A549 (cell line): ENCODE results near the gene SEMA5A. TPM values are rescaled to one million over a fixed set of nuclear protein-coding genes. Genes with fewer than 3 reads are reported as not detected.

Experiments used
- ATAC-seq, 2 experiments: fragments of 200-7000 bp in 1 of 2; fragments of >200 bp in 1 of 2; cut with Nextera tagmentation in 1 of 2; cut with Tn5 transposase in 1 of 2; 3 replicates each; pipeline versions ENCODE4 v1.8.0 to v1.9.1; 2018 to 2020; ENCODE audit warnings: mild to moderate bottlenecking in 1 of 2, moderate library complexity in 1 of 2
- CTCF ChIA-PET: fragments of 300-600 bp; sonication (Branson Sonifier 250); formaldehyde crosslinking; extraction: SDS; loops from one replicate; lab custom pipeline; 2021; ENCODE audit warnings: antibody characterized with exemption, inconsistent platforms; lab: Yijun Ruan, JAX
- POLR2A ChIA-PET: fragments of 350-600 bp; formaldehyde crosslinking; extraction: SDS; loops from one replicate; lab custom pipeline; 2021; ENCODE audit warnings: antibody characterized with exemption, inconsistent platforms; lab: Yijun Ruan, JAX
- DNase-seq, 2 experiments: peaks; one replicate each; pipeline versions ENCODE4 v3.0.0 to v3.0.0-alpha.2; 2011 to 2016; ENCODE audit warnings: low read depth in 1 of 2, low spot score in 1 of 2
- FAIRE-seq: peaks from 2 replicates; lab custom pipeline; 2011; peaks lifted over from hg19 to GRCh38; lab: Jason Lieb, UNC
- H3K27ac ChIP-seq, 2 experiments: fragments of >200 bp; sonication (Bioruptor Twin); formaldehyde crosslinking; 3 replicates each; pipeline ENCODE4 v1.5.1; 2016 to 2017
- H3K4me1 ChIP-seq: fragments of >200 bp; sonication (Bioruptor Twin); formaldehyde crosslinking; 3 replicates; pipeline ENCODE4 v1.6.1; 2016
- H3K4me2 ChIP-seq: fragments of >200 bp; sonication (Bioruptor Twin); formaldehyde crosslinking; 3 replicates; pipeline ENCODE4 v1.6.1; 2016
- H3K4me3 ChIP-seq: fragments of >200 bp; sonication (Bioruptor Twin); formaldehyde crosslinking; 3 replicates; pipeline ENCODE4 v1.5.1; 2016
- H3K9me3 ChIP-seq: fragments of >200 bp; sonication (Bioruptor Twin); formaldehyde crosslinking; 3 replicates; pipeline ENCODE4 v1.6.1; 2016
- CBX2 ChIP-seq: fragments of 200-600 bp; sonication (generic); IDR thresholded peaks from 2 replicates; pipeline ENCODE4 v1.6.1; 2016; ENCODE audit warnings: low read depth, mild to moderate bottlenecking, borderline replicate concordance
- CHD2 ChIP-seq: fragments of 150-350 bp; IDR thresholded peaks from 2 replicates; pipeline ENCODE4 v1.6.1; 2014; ENCODE audit warnings: low read length; ENCODE audit not compliant: partially characterized antibody
- CHD4 ChIP-seq: fragments of 200-600 bp; sonication (generic); IDR thresholded peaks from 2 replicates; pipeline ENCODE4 v1.6.1; 2016; ENCODE audit warnings: antibody characterized with exemption, mild to moderate bottlenecking, borderline replicate concordance
- EHMT2 ChIP-seq: fragments of 200-600 bp; sonication (generic); IDR thresholded peaks from 2 replicates; pipeline ENCODE4 v1.6.1; 2016; ENCODE audit warnings: antibody characterized with exemption, low read depth, mild to moderate bottlenecking, moderate library complexity
- ELK1 ChIP-seq: fragments of 150-350 bp; IDR thresholded peaks from 2 replicates; pipeline ENCODE4 v1.6.1; 2014; ENCODE audit warnings: low read depth, mild to moderate bottlenecking, low read length
- ESRRA ChIP-seq: fragments of 150-350 bp; IDR thresholded peaks from 2 replicates; pipeline ENCODE4 v1.6.1; 2014; ENCODE audit warnings: mild to moderate bottlenecking, low read length, borderline replicate concordance
- HDAC2 ChIP-seq: fragments of 200-600 bp; sonication (generic); IDR thresholded peaks from 2 replicates; pipeline ENCODE4 v1.6.1; 2016
- HEYL ChIP-seq: fragments of 250-450 bp; sonication (Bioruptor Pico); IDR thresholded peaks from 2 replicates; pipeline ENCODE4 v1.8.0; 2021; ENCODE audit warnings: mild to moderate bottlenecking, moderate library complexity
- HOXB13 ChIP-seq: fragments of 250-450 bp; sonication (Bioruptor Pico); IDR thresholded peaks from 2 replicates; pipeline ENCODE4 v1.5.0; 2020; ENCODE audit warnings: low read depth, mild to moderate bottlenecking, moderate library complexity
- JUNB ChIP-seq: fragments of >200 bp; sonication (Bioruptor Twin); formaldehyde crosslinking; IDR thresholded peaks from 2 replicates; pipeline ENCODE4 v1.6.1; 2016
- MAFK ChIP-seq: fragments of 450-650 bp; IDR thresholded peaks from 2 replicates; pipeline ENCODE4 v1.6.1; 2014; ENCODE audit not compliant: partially characterized antibody
- MYC ChIP-seq: IDR thresholded peaks from 2 replicates; pipeline ENCODE4 v1.6.1; 2012; ENCODE audit warnings: mild to moderate bottlenecking, inconsistent platforms, low read length, improper control_type of control experiment, borderline replicate concordance
- NR3C1 ChIP-seq: fragments of >200 bp; sonication (Bioruptor Twin); formaldehyde crosslinking; IDR thresholded peaks from 3 replicates; pipeline ENCODE4 v1.6.1; 2017
- RARB ChIP-seq: fragments of 250-450 bp; sonication (Bioruptor Pico); IDR thresholded peaks from 2 replicates; pipeline ENCODE4 v1.8.0; 2021; ENCODE audit warnings: mild to moderate bottlenecking, moderate library complexity
- SREBF2 ChIP-seq: fragments of 450-650 bp; IDR thresholded peaks from 2 replicates; pipeline ENCODE4 v1.6.1; 2014; ENCODE audit warnings: mild to moderate bottlenecking, moderate library complexity
- TFCP2L1 ChIP-seq: fragments of 250-450 bp; sonication (Bioruptor Pico); IDR thresholded peaks from 2 replicates; pipeline ENCODE4 v1.5.0; 2021; ENCODE audit warnings: mild to moderate bottlenecking
- TP53 ChIP-seq: fragments of 250-450 bp; sonication (Bioruptor Pico); IDR thresholded peaks from 2 replicates; pipeline ENCODE4 v1.5.0; 2021; ENCODE audit warnings: mild to moderate bottlenecking, moderate library complexity
- WGBS: methylation state at CpG from one replicate; pipeline ENCODE4 v1.1.6; 2017; ENCODE audit errors: missing lambda C conversion rate; 5-methylcytosine and 5-hydroxymethylcytosine counted together
- polyA plus RNA-seq, 4 experiments: library from polyadenylated mRNA; depleted of rRNA in 3 of 4; stranded (reverse); fragments of >200 nt; fragmentation: RNase III in 1 of 4; extraction: RNeasy Plus Mini Kit Qiagen cat#74134 plus additional on column Dnase treatment in 1 of 4; gene quantifications; 2 replicates in 3 of 4; 3 replicates in 1 of 4; pipeline ENCODE4 v1.2.3, GENCODE V29; 2011 to 2017
- TF ChIP-seq, protein P1 (sequence below): fragments of 250-450 bp; sonication (Bioruptor Pico); IDR thresholded peaks from 2 replicates; pipeline ENCODE4 v1.5.0; 2020; ENCODE audit warnings: low read depth, mild to moderate bottlenecking, moderate library complexity
- TF ChIP-seq, protein P2 (sequence below): IDR thresholded peaks from 2 replicates; pipeline ENCODE4 v1.6.1; 2012
- TF ChIP-seq, protein P3 (sequence below): fragments of >200 bp; sonication (Bioruptor Twin); formaldehyde crosslinking; IDR thresholded peaks from 2 replicates; pipeline ENCODE4 v1.6.1; 2016
- TF ChIP-seq, protein P4 (sequence below): fragments of 200-600 bp; sonication (generic); IDR thresholded peaks from 2 replicates; pipeline ENCODE4 v1.6.1; 2016; ENCODE audit warnings: antibody characterized with exemption, mild to moderate bottlenecking, moderate library complexity

SEMA5A gene
- polyA plus RNA-seq, 2 of the 4 experiments (the other 2 are of a cell fraction) = not detected

DNA sequence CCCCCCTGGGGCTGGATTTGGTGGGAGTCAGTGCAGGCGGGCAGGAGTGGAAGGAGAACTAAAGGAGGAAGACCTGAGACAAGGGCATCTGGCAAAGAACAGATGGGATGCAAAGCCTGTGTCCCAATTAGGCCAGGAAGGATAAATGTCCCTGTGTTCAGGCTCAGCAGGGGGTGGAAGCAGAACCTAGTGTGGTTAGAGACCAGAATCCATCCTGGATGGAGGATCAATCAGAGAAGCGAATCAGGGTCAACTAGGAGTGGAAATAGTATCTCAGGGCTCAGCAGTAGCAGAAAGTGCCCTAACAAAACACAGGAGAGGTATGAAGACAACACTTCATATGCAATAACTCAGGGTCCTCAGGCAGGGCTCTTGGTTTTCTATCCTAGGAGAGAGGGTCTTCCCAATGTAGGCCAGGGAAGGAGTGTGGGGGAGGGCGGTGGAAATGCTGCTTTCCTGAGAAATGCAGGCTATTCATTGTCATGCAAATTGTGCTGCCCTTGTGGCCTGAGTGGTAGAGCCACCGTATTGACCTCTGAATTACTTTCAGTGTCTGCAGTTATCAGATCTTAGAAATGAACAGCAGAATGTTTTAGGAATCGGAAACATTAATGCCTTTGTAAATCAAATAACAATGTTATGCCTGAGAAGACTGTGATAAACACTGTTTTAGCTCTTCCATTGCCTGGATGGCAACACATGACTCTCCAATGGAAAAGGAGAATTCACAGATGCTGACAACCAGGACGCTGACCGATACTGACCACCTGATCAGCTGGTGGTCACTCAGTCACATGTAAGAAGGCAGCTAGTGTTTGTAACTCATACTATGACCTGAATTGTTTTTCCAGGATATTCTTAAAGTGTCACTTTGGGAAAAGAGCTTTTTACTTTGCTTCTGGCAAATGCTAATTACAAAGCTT, 323.6 kb downstream of the SEMA5A start:
- ChIA-PET CTCF (no interaction called here), POLR2A (no interaction called here)
- Histone ChIP-seq H3K4me3 (no peak overlapping the region), H3K4me1 (no peaks in the 10 kb centered on the region), H3K9me3 (no peaks in the 10 kb centered on the region), H3K27ac (no peak overlapping the region), H3K4me2 (no peak overlapping the region)
- DNase-seq (no peak), FAIRE-seq (no peak), ATAC-seq (no peak)
- 8% methylated on average over 7 of the region's 7 CpGs for WGBS
- TF ChIP-seq TFCP2L1 (no peak), MAFK (no peak), RARB (no peak), ESRRA (no peak), TP53 (CRISPR knock-in tag) (no peak), ELK1 (no peak), JUNB (no peak), CBX2 (no peak), SREBF2 (no peak), HDAC2 (no peak), HEYL (CRISPR knock-in tag) (no peak), NR3C1 (no peak), CHD2 (no peak), CHD4 (no peak), MYC (no peak), EHMT2 (no peak)
- TF ChIP-seq, protein P1, sequence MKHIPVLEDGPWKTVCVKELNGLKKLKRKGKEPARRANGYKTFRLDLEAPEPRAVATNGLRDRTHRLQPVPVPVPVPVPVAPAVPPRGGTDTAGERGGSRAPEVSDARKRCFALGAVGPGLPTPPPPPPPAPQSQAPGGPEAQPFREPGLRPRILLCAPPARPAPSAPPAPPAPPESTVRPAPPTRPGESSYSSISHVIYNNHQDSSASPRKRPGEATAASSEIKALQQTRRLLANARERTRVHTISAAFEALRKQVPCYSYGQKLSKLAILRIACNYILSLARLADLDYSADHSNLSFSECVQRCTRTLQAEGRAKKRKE (CRISPR knock-in tag) = no peak
- TF ChIP-seq, protein P2, sequence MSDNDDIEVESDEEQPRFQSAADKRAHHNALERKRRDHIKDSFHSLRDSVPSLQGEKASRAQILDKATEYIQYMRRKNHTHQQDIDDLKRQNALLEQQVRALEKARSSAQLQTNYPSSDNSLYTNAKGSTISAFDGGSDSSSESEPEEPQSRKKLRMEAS = no peak
- TF ChIP-seq, protein P3, sequence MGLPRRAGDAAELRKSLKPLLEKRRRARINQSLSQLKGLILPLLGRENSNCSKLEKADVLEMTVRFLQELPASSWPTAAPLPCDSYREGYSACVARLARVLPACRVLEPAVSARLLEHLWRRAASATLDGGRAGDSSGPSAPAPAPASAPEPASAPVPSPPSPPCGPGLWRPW = no peak

GRCh38 chr5:9218358-9218757, 327.5 kb downstream of the SEMA5A start:
- WGBS = 16% methylated on average over 4 of the region's 4 CpGs
- TF ChIP-seq EHMT2 (no peak), MAFK (peak; percentile 60), HOXB13 (CRISPR knock-in tag) (no peak)
- TF ChIP-seq, protein P4, sequence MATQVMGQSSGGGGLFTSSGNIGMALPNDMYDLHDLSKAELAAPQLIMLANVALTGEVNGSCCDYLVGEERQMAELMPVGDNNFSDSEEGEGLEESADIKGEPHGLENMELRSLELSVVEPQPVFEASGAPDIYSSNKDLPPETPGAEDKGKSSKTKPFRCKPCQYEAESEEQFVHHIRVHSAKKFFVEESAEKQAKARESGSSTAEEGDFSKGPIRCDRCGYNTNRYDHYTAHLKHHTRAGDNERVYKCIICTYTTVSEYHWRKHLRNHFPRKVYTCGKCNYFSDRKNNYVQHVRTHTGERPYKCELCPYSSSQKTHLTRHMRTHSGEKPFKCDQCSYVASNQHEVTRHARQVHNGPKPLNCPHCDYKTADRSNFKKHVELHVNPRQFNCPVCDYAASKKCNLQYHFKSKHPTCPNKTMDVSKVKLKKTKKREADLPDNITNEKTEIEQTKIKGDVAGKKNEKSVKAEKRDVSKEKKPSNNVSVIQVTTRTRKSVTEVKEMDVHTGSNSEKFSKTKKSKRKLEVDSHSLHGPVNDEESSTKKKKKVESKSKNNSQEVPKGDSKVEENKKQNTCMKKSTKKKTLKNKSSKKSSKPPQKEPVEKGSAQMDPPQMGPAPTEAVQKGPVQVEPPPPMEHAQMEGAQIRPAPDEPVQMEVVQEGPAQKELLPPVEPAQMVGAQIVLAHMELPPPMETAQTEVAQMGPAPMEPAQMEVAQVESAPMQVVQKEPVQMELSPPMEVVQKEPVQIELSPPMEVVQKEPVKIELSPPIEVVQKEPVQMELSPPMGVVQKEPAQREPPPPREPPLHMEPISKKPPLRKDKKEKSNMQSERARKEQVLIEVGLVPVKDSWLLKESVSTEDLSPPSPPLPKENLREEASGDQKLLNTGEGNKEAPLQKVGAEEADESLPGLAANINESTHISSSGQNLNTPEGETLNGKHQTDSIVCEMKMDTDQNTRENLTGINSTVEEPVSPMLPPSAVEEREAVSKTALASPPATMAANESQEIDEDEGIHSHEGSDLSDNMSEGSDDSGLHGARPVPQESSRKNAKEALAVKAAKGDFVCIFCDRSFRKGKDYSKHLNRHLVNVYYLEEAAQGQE = no peak
- H3K4me1 ChIP-seq = no peaks in the 10 kb centered on the region
- no peaks in the 10 kb centered on the region for H3K9me3 ChIP-seq
- no peak for FAIRE-seq
- ATAC-seq = no peak
- POLR2A ChIA-PET = no interaction called here
- CTCF ChIA-PET = interaction anchor here (0.6 to 0.7 kb wide), 2 partner anchors 70 to 1291 kb away, joined by 3 read pairs; no protein-coding TSS in a partner anchor
- DNase-seq = no peak
- no peak overlapping the region for H3K4me2 ChIP-seq
- no peak overlapping the region for H3K27ac ChIP-seq
- no peak overlapping the region for H3K4me3 ChIP-seq
